ENCODE data around the gene CDCP2.

Gene CDCP2

DNA sequence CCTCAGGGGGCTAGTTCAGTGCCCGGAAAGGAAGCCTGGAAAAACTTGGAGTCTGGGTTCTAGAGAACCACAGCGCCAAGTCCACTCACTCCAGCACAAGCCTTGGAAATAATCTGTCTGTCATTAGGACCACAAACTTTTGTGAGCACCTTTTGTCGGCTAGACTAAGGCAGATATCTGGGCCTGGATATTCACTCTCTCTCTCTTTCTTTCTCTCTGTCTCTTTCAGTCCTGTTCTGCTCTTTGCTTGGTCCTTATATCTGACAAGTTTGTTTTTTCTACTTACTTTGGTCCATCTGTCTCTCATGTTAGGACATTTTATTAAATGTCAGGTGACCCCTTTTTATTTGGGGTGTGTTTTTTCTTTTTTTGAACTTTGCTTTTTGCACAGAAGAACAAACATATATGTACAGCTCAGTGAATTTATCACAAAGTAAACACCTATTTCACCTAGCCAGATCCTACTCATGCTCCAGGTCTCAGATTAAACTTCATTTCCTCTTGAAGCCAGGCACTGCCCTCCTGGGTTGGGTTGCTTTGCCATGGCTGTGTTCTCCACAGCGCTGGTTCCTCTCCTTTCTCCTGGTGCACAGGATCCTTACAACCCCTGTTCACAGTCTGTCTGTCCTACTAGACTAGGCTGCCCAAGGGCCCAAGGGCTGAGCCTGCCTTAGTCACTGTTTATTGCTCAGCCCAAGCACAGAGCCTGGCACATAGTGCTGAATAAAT is 58.6 kb downstream of the CDCP2 start:
- no peaks in the 10 kb centered on the region for H3F3A ChIP-seq (ENCODE audit: insufficient read depth, low read length)
- TF ChIP-seq EZH2 (IDR thresholded peaks at IDR 0.05; ENCODE audit: borderline replicate concordance, low read length) (no peak), CTCF (IDR thresholded peaks at IDR 0.05; ENCODE audit: low read length) (no peak)
- H4K20me1 ChIP-seq (ENCODE audit: insufficient read depth, low read length), result no peaks in the 10 kb centered on the region
- H3K4me2 ChIP-seq (ENCODE audit: low read length), result no peak overlapping the region
- H3K4me1 ChIP-seq (ENCODE audit: insufficient read depth, low read length, severe bottlenecking), result no peaks in the 10 kb centered on the region
- H3K4me3 ChIP-seq (ENCODE audit: low read depth, low read length, poor library complexity, severe bottlenecking), result no peak overlapping the region
- H2AFZ ChIP-seq (ENCODE audit: low read length), result no peak overlapping the region
- no peak overlapping the region for H3K27ac ChIP-seq (ENCODE audit: low read depth, low read length, poor library complexity, severe bottlenecking)
- H3K36me3 ChIP-seq (ENCODE audit: insufficient read depth, low read length), result peaks cover 14% of the 10 kb centered on the region; the same call in 1 of the 2 replicates
- H3K9me3 ChIP-seq (ENCODE audit: low read length), result no peaks in the 10 kb centered on the region
- H3K79me2 ChIP-seq (ENCODE audit: insufficient read depth, low read length), result no peaks in the 10 kb centered on the region
- H3K27me3 ChIP-seq (ENCODE audit: insufficient read depth, low read length), result no peaks in the 10 kb centered on the region
- no peaks in the 10 kb centered on the region for H3K9me2 ChIP-seq (ENCODE audit: low read depth, low read length)
- H3K9ac ChIP-seq (ENCODE audit: low read length), result no peak overlapping the region

DNA sequence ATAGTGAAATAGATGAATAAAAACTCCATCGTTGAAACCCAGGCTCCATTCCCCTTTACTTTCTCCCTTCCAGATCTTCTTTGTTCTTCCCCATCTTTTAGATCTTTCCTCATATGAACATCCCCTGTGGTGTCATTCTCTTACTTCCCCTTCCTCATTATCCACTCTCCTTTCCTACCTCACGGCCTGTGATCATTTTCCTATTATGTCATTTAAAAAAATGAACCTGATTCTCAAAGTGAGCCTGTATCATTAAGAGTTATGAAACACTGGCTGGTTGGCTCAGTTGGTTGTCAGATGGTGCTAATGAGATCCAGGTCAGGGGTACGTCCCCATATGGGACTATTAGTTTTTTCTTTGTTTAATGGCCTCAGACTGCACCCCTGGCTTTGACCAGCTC is 61.1 kb downstream of the CDCP2 start:
- Histone ChIP-seq H3K27me3 (ENCODE audit: insufficient read depth, low read length) (no peaks in the 10 kb centered on the region), H3K9ac (ENCODE audit: low read length) (no peak overlapping the region), H2AFZ (ENCODE audit: low read length) (no peak overlapping the region), H3K27ac (ENCODE audit: low read depth, low read length, poor library complexity, severe bottlenecking) (no peak overlapping the region), H3K4me2 (ENCODE audit: low read length) (no peak overlapping the region), H3K4me1 (ENCODE audit: insufficient read depth, low read length, severe bottlenecking) (no peaks in the 10 kb centered on the region), H3K36me3 (ENCODE audit: insufficient read depth, low read length) (peaks cover 13% of the 10 kb centered on the region; the same call in 1 of the 2 replicates), H3K9me3 (ENCODE audit: low read length) (no peaks in the 10 kb centered on the region), H4K20me1 (ENCODE audit: insufficient read depth, low read length) (no peaks in the 10 kb centered on the region), H3K4me3 (ENCODE audit: low read depth, low read length, poor library complexity, severe bottlenecking) (no peak overlapping the region), H3K9me2 (ENCODE audit: low read depth, low read length) (no peaks in the 10 kb centered on the region), H3K79me2 (ENCODE audit: insufficient read depth, low read length) (no peaks in the 10 kb centered on the region), H3F3A (ENCODE audit: insufficient read depth, low read length) (no peaks in the 10 kb centered on the region)
- TF ChIP-seq CTCF (IDR thresholded peaks at IDR 0.05; ENCODE audit: low read length) (no peak), EZH2 (IDR thresholded peaks at IDR 0.05; ENCODE audit: borderline replicate concordance, low read length) (no peak)

DNA sequence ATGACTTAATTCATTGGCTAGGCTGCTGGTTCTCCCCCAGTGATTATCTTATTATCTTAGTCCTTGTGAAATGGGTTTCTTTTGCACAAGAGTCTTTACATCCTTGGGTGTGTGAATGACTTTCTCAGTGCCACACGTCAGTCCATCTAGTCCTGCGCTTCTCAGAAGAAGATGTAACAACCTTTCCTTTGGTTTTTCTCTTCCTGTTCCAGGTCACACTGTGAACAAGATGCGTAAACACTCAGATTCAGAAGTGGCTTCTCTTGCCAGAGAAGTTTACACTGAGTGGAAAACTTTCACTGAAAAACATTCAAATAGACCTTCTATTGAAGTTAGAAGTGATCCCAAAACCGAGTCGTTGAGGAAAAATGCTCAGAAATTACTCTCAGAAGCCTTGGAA is 64.4 kb downstream of the CDCP2 start:
- H4K20me1 ChIP-seq (ENCODE audit: insufficient read depth, low read length), result no peaks in the 10 kb centered on the region
- no peak overlapping the region for H3K4me2 ChIP-seq (ENCODE audit: low read length)
- no peaks in the 10 kb centered on the region for H3K79me2 ChIP-seq (ENCODE audit: insufficient read depth, low read length)
- no peak overlapping the region for H3K27ac ChIP-seq (ENCODE audit: low read depth, low read length, poor library complexity, severe bottlenecking)
- H3K36me3 ChIP-seq (ENCODE audit: insufficient read depth, low read length), result peaks cover 8% of the 10 kb centered on the region; the same call in 1 of the 2 replicates
- no peaks in the 10 kb centered on the region for H3K27me3 ChIP-seq (ENCODE audit: insufficient read depth, low read length)
- H3K9ac ChIP-seq (ENCODE audit: low read length), result no peak overlapping the region
- no peaks in the 10 kb centered on the region for H3F3A ChIP-seq (ENCODE audit: insufficient read depth, low read length)
- no peak overlapping the region for H3K4me3 ChIP-seq (ENCODE audit: low read depth, low read length, poor library complexity, severe bottlenecking)
- TF ChIP-seq EZH2 (IDR thresholded peaks at IDR 0.05; ENCODE audit: borderline replicate concordance, low read length) (no peak), CTCF (IDR thresholded peaks at IDR 0.05; ENCODE audit: low read length) (no peak)
- H3K9me3 ChIP-seq (ENCODE audit: low read length), result no peaks in the 10 kb centered on the region
- no peak overlapping the region for H2AFZ ChIP-seq (ENCODE audit: low read length)
- no peaks in the 10 kb centered on the region for H3K4me1 ChIP-seq (ENCODE audit: insufficient read depth, low read length, severe bottlenecking)
- no peaks in the 10 kb centered on the region for H3K9me2 ChIP-seq (ENCODE audit: low read depth, low read length)
